Testis (tissue), 2 donors: ENCODE results near the gene GALNT17.

Experiments
- POLR2A ChIP-seq: fragments of 450-650 bp; IDR thresholded peaks from one replicate; pipeline ENCODE4 v1.6.1; 2017; ENCODE audit warnings: antibody characterized with exemption, mild to moderate bottlenecking, moderate library complexity
- TF ChIP-seq, protein P1 (sequence below), 3 experiments: fragments of 450-650 bp in 2 of 3; fragments of 200-600 bp in 1 of 3; sonication (generic) in 1 of 3; IDR thresholded peaks; one replicate each; pipeline ENCODE4 v1.5.1; 2016 to 2019; ENCODE audit warnings: antibody characterized with exemption in 3 of 3, mild to moderate bottlenecking in 2 of 3, moderate library complexity in 1 of 3

DNA sequence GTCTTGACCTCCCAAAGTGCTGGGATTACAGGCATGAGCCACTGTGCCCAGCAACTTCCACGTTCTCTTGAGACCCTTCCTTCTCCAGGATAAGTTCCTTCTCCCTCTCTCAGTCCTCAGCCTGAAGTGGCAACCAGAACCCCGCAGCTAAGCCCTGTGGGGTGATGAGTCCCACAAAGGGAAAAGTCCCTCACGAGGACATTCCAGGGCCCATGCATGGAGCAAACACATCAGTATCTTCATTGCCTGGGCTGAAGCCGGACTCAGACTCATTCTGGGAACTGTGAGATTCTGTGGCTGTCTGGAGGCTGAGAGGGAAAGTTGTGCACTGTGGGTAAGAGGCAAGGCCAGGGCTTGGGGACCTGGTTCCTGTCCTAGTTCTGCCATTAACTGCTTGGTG lies 622.9 kb downstream of the GALNT17 start:
- TF ChIP-seq, protein P1, sequence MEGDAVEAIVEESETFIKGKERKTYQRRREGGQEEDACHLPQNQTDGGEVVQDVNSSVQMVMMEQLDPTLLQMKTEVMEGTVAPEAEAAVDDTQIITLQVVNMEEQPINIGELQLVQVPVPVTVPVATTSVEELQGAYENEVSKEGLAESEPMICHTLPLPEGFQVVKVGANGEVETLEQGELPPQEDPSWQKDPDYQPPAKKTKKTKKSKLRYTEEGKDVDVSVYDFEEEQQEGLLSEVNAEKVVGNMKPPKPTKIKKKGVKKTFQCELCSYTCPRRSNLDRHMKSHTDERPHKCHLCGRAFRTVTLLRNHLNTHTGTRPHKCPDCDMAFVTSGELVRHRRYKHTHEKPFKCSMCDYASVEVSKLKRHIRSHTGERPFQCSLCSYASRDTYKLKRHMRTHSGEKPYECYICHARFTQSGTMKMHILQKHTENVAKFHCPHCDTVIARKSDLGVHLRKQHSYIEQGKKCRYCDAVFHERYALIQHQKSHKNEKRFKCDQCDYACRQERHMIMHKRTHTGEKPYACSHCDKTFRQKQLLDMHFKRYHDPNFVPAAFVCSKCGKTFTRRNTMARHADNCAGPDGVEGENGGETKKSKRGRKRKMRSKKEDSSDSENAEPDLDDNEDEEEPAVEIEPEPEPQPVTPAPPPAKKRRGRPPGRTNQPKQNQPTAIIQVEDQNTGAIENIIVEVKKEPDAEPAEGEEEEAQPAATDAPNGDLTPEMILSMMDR (IDR thresholded peaks at IDR 0.05): no peak
- no peak for TF ChIP-seq POLR2A
